HG03565 (cell line): ENCODE results near the gene ADAT2.

Experiments
- ATAC-seq: cut with Tn5 transposase; IDR thresholded peaks from one replicate; pipeline ENCODE4 v1.9.1; 2021; ENCODE audit warnings: mild to moderate bottlenecking, moderate library complexity; ENCODE audit not compliant: unreplicated experiment

Gene ADAT2

GRCh38 chr6:143399176-143399575 is 51.3 kb downstream of the ADAT2 start:
- no peak for ATAC-seq

GRCh38 chr6:143397227-143398222 is 53.0 kb downstream of the ADAT2 start:
- no peak for ATAC-seq

GRCh38 chr6:143396497-143397226 is 53.8 kb downstream of the ADAT2 start:
- no peak for ATAC-seq

GRCh38 chr6:143395699-143396098 is 54.8 kb downstream of the ADAT2 start:
- ATAC-seq: no peak

GRCh38 chr6:143394389-143394788 is 56.1 kb downstream of the ADAT2 start:
- no peak for ATAC-seq

GRCh38 chr6:143390278-143390677 is 60.2 kb downstream of the ADAT2 start:
- no peak for ATAC-seq

- no peak for ATAC-seq
Measured at GRCh38 chr6:143385636-143386035, 64.9 kb downstream of the ADAT2 start.

- ATAC-seq: no peak
Measured at GRCh38 chr6:143376861-143377260, 73.6 kb downstream of the ADAT2 start.

GRCh38 chr6:143376375-143376774 is 74.1 kb downstream of the ADAT2 start:
- ATAC-seq: no peak

GRCh38 chr6:143375022-143375585 is 75.4 kb downstream of the ADAT2 start:
- no peak for ATAC-seq

GRCh38 chr6:143374014-143374413 is 76.5 kb downstream of the ADAT2 start:
- no peak for ATAC-seq
